HepG2 (cell line): Measurements from ENCODE around the gene ADGRF1. TPM values are rescaled to one million over a fixed set of nuclear protein-coding genes. Genes with fewer than 3 reads are reported as not detected.

ENCODE experiments used
- ATAC-seq: fragments of 200-7000 bp; cut with Tn5 transposase; 3 replicates; pipeline ENCODE4 v1.9.1; 2020; ENCODE audit warnings: mild to moderate bottlenecking, moderate library complexity
- BruUV-seq: library from RNA; stranded (reverse); fragments of 400-500 nt; replicated peaks from 2 replicates; lab custom pipeline; 2021; lab: Mats Ljungman, UMichigan
- CTCF ChIA-PET: fragments of 300-600 bp; formaldehyde crosslinking; extraction: SDS; loops from one replicate; lab custom pipeline; 2021; ENCODE audit warnings: low total read pairs, inconsistent platforms, low intra/inter-chr PET ratio; lab: Yijun Ruan, JAX
- POLR2A ChIA-PET: fragments of 350-600 bp; sonication (Branson Sonifier 250); formaldehyde crosslinking; loops from one replicate; lab custom pipeline; 2020; ENCODE audit warnings: antibody characterized with exemption, inconsistent platforms; lab: Yijun Ruan, JAX
- DNase-seq: peaks from one replicate; pipeline ENCODE4 v3.0.0-alpha.2; 2015; ENCODE audit warnings: low spot score
- FAIRE-seq: peaks from 3 replicates; lab custom pipeline; 2011; peaks lifted over from hg19 to GRCh38; lab: Jason Lieb, UNC
- H2AFZ ChIP-seq: one replicate; pipeline ENCODE4 v1.6.1; 2011; ENCODE audit warnings: low read length, inconsistent platforms
- H3K27ac ChIP-seq: fragments of 300-600 bp; 3 replicates; pipeline ENCODE4 v1.8.0; 2011; ENCODE audit warnings: mixed run types, mild to moderate bottlenecking, mixed read lengths, low read length, inconsistent platforms; ENCODE audit not compliant: insufficient read depth; ENCODE audit errors: extremely low read length
- H3K27me3 ChIP-seq, 2 experiments: fragments of 200-600 bp in 1 of 2; 2 replicates in 1 of 2; 3 replicates in 1 of 2; pipeline versions ENCODE4 v1.6.0 to v1.8.0; 2011; ENCODE audit warnings: low read length in 2 of 2, mild to moderate bottlenecking in 2 of 2, moderate library complexity in 2 of 2, inconsistent platforms in 1 of 2; ENCODE audit not compliant: insufficient read depth in 2 of 2, control insufficient read depth in 1 of 2
- H3K36me3 ChIP-seq, 2 experiments: fragments of 200-600 bp in 1 of 2; replicated peaks in 1 of 2; 2 replicates in 1 of 2; 3 replicates in 1 of 2; pipeline versions ENCODE4 v1.5.1 to v1.8.0; 2011; ENCODE audit warnings: low read length in 2 of 2, inconsistent platforms in 1 of 2; ENCODE audit not compliant: insufficient read depth in 2 of 2, control insufficient read depth in 1 of 2
- H3K4me1 ChIP-seq: 2 replicates; pipeline ENCODE4 v1.5.1; 2012; ENCODE audit warnings: low read length, inconsistent platforms; ENCODE audit not compliant: insufficient read depth
- H3K4me2 ChIP-seq: 2 replicates; pipeline ENCODE4 v1.6.0; 2011; ENCODE audit warnings: low read depth, low read length, inconsistent platforms
- H3K4me3 ChIP-seq, 3 experiments: fragments of 200-600 bp in 1 of 3; sonication (generic), shearing (Covaris generic) in 1 of 3; replicated peaks in 1 of 3; 2 replicates each; pipeline ENCODE4 v1.5.1; 2011 to 2016; ENCODE audit warnings: low read length in 3 of 3, inconsistent platforms in 2 of 3, low read depth in 2 of 3, mild to moderate bottlenecking in 2 of 3, control low read depth in 1 of 3, mixed read lengths in 1 of 3; ENCODE audit not compliant: insufficient read depth in 1 of 3
- H3K79me2 ChIP-seq: one replicate; pipeline ENCODE4 v1.6.1; 2011; ENCODE audit warnings: low read length, inconsistent platforms; ENCODE audit not compliant: insufficient read depth
- H3K9ac ChIP-seq: 2 replicates; pipeline ENCODE4 v1.6.0; 2011; ENCODE audit warnings: mild to moderate bottlenecking, low read depth, low read length, inconsistent platforms; ENCODE audit not compliant: insufficient read depth
- H3K9me3 ChIP-seq: 2 replicates; pipeline ENCODE4 v1.5.1; 2012; ENCODE audit warnings: mild to moderate bottlenecking, low read length
- H4K20me1 ChIP-seq: 2 replicates; pipeline ENCODE4 v1.6.0; 2011; ENCODE audit warnings: inconsistent platforms, mild to moderate bottlenecking, low read length, moderate library complexity; ENCODE audit not compliant: insufficient read depth
- RARA ChIP-seq: IDR thresholded peaks from 2 replicates; pipeline ENCODE4 v1.6.1; 2016; ENCODE audit warnings: missing genetic modification reagents, missing compliant biosample characterization
- WGBS: methylation state at CpG from one replicate; pipeline ENCODE4 v1.1.6; 2017; ENCODE audit warnings: low lambda C conversion rate; 5-methylcytosine and 5-hydroxymethylcytosine counted together
- in situ Hi-C: cut with HindIII; loops from 2 replicates; pipeline ENCODE4 v1.10.0; 2017; ENCODE audit warnings: low pct_unique_long_range_greater_than_20kb; ENCODE audit not compliant: extremely low pct_ligation_motif_present
- intact Hi-C: fragments of 100-400 bp; cut with micrococcal nuclease; formaldehyde crosslinking; loops from one replicate; pipeline ENCODE4 v1.10.0; 2022; ENCODE audit not compliant: unreplicated experiment
- polyA plus RNA-seq, 8 experiments: library from polyadenylated mRNA; depleted of rRNA in 3 of 8; stranded (reverse) in 7 of 8; unstranded in 1 of 8; fragments of >200 nt; fragmentation: Illumina TruSeq in 4 of 8; extraction: Trizol in 4 of 8; gene quantifications; 2 replicates each; pipeline versions ENCODE4 v1.2.1 to v1.2.3, GENCODE V29; 2011 to 2016; ENCODE audit warnings: low read depth in 4 of 8, missing spikeins in 1 of 8, mixed read lengths in 1 of 8; ENCODE audit not compliant: insufficient read depth in 1 of 8
- total RNA-seq, 5 experiments: library from RNA; depleted of rRNA; stranded (reverse); fragments of >200 nt; fragmentation: Illumina TruSeq; extraction: Trizol; gene quantifications; 2 replicates each; pipeline ENCODE4 v1.2.3, GENCODE V29; 2016; ENCODE audit warnings: low read depth in 1 of 5
- TF ChIP-seq, protein P1 (sequence below): sonication (generic); formaldehyde crosslinking; IDR thresholded peaks from 2 replicates; pipeline ENCODE4 v1.4.0; 2020; ENCODE audit warnings: missing genetic modification reagents, borderline replicate concordance
- TF ChIP-seq, protein P2 (sequence below): sonication (generic); formaldehyde crosslinking; conservative IDR thresholded peaks from 2 replicates; pipeline ENCODE4 v1.8.0; 2022; ENCODE audit warnings: mild to moderate bottlenecking, moderate library complexity, missing genetic modification reagents
- TF ChIP-seq, protein P3 (sequence below): sonication (generic); formaldehyde crosslinking; IDR thresholded peaks from 2 replicates; pipeline ENCODE4 v1.4.0; 2020; ENCODE audit warnings: missing genetic modification reagents

ADGRF1 gene
- total and polyA plus RNA-seq, 2 of the 13 experiments (the other 11 are each of a cell fraction or from before 2014, with no cell fraction given) = not detected

DNA sequence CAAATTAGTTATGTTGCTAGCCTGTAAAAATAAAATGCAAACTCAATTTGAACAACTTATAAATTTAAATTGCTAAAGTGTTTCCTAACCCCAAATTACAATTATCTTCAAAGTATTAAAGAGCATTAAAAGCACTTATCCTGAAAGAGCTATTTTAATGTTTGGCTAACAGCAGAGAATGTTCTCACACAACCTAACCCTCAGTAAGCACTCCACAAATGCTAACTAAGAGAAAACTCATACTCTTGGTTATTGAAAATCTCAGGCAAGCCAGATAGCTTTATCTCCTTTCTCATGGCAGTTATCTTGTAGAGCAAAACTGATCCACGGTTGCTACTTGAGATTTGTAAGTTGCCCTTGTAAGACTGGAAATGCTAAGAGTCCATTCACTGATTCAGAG, 30.5 kb upstream of the ADGRF1 start:
- no peak for FAIRE-seq
- Histone ChIP-seq H3K4me3 (no peak overlapping the region), H3K27ac (peak overlapping the region; percentile 93), H3K4me2 (no peak overlapping the region), H3K36me3 (no peaks in the 10 kb centered on the region), H3K9ac (no peak overlapping the region), H3K4me1 (peaks cover 70% of the 10 kb centered on the region), H2AFZ (no peak overlapping the region), H3K79me2 (no peaks in the 10 kb centered on the region), H3K9me3 (no peaks in the 10 kb centered on the region), H3K27me3 (no peaks in the 10 kb centered on the region), H4K20me1 (no peaks in the 10 kb centered on the region)
- 63% methylated on average over 1 of the region's 1 CpG for whole genome bisulfite sequencing
- TF ChIP-seq, protein P1, sequence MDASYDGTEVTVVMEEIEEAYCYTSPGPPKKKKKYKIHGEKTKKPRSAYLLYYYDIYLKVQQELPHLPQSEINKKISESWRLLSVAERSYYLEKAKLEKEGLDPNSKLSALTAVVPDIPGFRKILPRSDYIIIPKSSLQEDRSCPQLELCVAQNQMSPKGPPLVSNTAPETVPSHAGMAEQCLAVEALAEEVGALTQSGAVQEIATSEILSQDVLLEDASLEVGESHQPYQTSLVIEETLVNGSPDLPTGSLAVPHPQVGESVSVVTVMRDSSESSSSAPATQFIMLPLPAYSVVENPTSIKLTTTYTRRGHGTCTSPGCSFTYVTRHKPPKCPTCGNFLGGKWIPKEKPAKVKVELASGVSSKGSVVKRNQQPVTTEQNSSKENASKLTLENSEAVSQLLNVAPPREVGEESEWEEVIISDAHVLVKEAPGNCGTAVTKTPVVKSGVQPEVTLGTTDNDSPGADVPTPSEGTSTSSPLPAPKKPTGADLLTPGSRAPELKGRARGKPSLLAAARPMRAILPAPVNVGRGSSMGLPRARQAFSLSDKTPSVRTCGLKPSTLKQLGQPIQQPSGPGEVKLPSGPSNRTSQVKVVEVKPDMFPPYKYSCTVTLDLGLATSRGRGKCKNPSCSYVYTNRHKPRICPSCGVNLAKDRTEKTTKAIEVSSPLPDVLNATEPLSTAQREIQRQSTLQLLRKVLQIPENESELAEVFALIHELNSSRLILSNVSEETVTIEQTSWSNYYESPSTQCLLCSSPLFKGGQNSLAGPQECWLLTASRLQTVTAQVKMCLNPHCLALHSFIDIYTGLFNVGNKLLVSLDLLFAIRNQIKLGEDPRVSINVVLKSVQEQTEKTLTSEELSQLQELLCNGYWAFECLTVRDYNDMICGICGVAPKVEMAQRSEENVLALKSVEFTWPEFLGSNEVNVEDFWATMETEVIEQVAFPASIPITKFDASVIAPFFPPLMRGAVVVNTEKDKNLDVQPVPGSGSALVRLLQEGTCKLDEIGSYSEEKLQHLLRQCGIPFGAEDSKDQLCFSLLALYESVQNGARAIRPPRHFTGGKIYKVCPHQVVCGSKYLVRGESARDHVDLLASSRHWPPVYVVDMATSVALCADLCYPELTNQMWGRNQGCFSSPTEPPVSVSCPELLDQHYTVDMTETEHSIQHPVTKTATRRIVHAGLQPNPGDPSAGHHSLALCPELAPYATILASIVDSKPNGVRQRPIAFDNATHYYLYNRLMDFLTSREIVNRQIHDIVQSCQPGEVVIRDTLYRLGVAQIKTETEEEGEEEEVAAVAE = peak; percentile 7; the same call in 1 of the 2 replicates
- TF ChIP-seq, protein P2, sequence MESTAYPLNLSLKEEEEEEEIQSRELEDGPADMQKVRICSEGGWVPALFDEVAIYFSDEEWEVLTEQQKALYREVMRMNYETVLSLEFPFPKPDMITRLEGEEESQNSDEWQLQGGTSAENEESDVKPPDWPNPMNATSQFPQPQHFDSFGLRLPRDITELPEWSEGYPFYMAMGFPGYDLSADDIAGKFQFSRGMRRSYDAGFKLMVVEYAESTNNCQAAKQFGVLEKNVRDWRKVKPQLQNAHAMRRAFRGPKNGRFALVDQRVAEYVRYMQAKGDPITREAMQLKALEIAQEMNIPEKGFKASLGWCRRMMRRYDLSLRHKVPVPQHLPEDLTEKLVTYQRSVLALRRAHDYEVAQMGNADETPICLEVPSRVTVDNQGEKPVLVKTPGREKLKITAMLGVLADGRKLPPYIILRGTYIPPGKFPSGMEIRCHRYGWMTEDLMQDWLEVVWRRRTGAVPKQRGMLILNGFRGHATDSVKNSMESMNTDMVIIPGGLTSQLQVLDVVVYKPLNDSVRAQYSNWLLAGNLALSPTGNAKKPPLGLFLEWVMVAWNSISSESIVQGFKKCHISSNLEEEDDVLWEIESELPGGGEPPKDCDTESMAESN = 0 out of 2 replicates have a peak, but pooled peaks have one; percentile 18
- no peak for TF ChIP-seq RARA (CRISPR knock-in tag)
- TF ChIP-seq, protein P3, sequence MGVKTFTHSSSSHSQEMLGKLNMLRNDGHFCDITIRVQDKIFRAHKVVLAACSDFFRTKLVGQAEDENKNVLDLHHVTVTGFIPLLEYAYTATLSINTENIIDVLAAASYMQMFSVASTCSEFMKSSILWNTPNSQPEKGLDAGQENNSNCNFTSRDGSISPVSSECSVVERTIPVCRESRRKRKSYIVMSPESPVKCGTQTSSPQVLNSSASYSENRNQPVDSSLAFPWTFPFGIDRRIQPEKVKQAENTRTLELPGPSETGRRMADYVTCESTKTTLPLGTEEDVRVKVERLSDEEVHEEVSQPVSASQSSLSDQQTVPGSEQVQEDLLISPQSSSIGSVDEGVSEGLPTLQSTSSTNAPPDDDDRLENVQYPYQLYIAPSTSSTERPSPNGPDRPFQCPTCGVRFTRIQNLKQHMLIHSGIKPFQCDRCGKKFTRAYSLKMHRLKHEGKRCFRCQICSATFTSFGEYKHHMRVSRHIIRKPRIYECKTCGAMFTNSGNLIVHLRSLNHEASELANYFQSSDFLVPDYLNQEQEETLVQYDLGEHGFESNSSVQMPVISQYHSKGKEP = 0 out of 2 replicates have a peak, but pooled peaks have one; percentile 8
- no peak for DNase-seq
- intact Hi-C loops = loop anchor here (1.0 kb wide), 1 partner anchor 25 kb away; no protein-coding TSS in a partner anchor
- POLR2A ChIA-PET = interaction anchor here (1.0 to 2.2 kb wide), 11 partner anchors 11 to 236 kb away, joined by 3 to 33 read pairs (median 6); partner anchors contain the start of gene TNFRSF21
- CTCF ChIA-PET = no interaction called here
- no TSS peak for BruUV-seq
- ATAC-seq = no peak
- in situ Hi-C loops = no loop called here
